SK-N-SH (cell line): ENCODE data around the gene ELMOD1. TPM values are rescaled to one million over a fixed set of nuclear protein-coding genes. Genes with fewer than 3 reads are reported as not detected.

Experiments used
- CTCF ChIA-PET: fragments of 300-600, 350-600 bp; formaldehyde crosslinking; extraction: SDS; loops from one replicate; lab custom pipeline; 2021; lab: Yijun Ruan, JAX
- POLR2A ChIA-PET: fragments of 350-600 bp; sonication (Branson Sonifier 250); formaldehyde crosslinking; extraction: SDS; loops from one replicate; lab custom pipeline; 2020; ENCODE audit warnings: antibody characterized with exemption, inconsistent platforms; lab: Yijun Ruan, JAX
- DNase-seq: peaks from one replicate; pipeline ENCODE4 v3.0.0; 2012
- H2AFZ ChIP-seq: fragments of 200-600 bp; sonication (generic); 2 replicates; pipeline ENCODE4 v1.8.1; 2016; ENCODE audit warnings: antibody characterized with exemption, mild to moderate bottlenecking, low read depth
- H3F3A ChIP-seq: fragments of 200-600 bp; sonication (generic); replicated peaks from 2 replicates; pipeline ENCODE3; 2016; ENCODE audit warnings: antibody characterized with exemption, mild to moderate bottlenecking; ENCODE audit not compliant: insufficient read depth
- H3K27ac ChIP-seq, 2 experiments: fragments of 200-500 bp in 1 of 2; fragments of 200-600 bp in 1 of 2; sonication (Bioruptor generic) in 1 of 2; sonication (generic), shearing (Covaris generic) in 1 of 2; 2 replicates each; pipeline versions ENCODE4 v1.5.1 to v1.6.1; 2014 to 2016; ENCODE audit warnings: low read depth in 2 of 2, inconsistent platforms in 1 of 2, low read length in 1 of 2, mild to moderate bottlenecking in 1 of 2, mixed read lengths in 1 of 2
- H3K27me3 ChIP-seq: fragments of 200-600 bp; sonication (generic), shearing (Covaris generic); 2 replicates; pipeline ENCODE4 v1.6.1; 2016; ENCODE audit warnings: mixed run types; ENCODE audit not compliant: insufficient read depth
- H3K36me3 ChIP-seq, 2 experiments: fragments of 200-500 bp in 1 of 2; fragments of 200-600 bp in 1 of 2; sonication (Bioruptor generic) in 1 of 2; sonication (generic) in 1 of 2; replicated peaks in 1 of 2; 2 replicates each; pipeline versions ENCODE3 to v1.5.1; 2014 to 2016; ENCODE audit warnings: low read length in 1 of 2, mild to moderate bottlenecking in 1 of 2; ENCODE audit not compliant: insufficient read depth in 2 of 2, control insufficient read depth in 1 of 2
- H3K4me1 ChIP-seq, 2 experiments: fragments of 200-500 bp in 1 of 2; fragments of 200-600 bp in 1 of 2; sonication (Bioruptor generic) in 1 of 2; sonication (generic), shearing (Covaris generic) in 1 of 2; 2 replicates each; pipeline versions ENCODE4 v1.5.1 to v1.6.1; 2014 to 2016; ENCODE audit warnings: low read depth in 1 of 2, low read length in 1 of 2, mixed run types in 1 of 2; ENCODE audit not compliant: insufficient read depth in 2 of 2, control insufficient read depth in 1 of 2
- H3K4me2 ChIP-seq: fragments of 200-600 bp; sonication (generic), shearing (Covaris generic); 2 replicates; pipeline ENCODE4 v1.6.1; 2017; ENCODE audit warnings: mixed run types
- H3K4me3 ChIP-seq, 2 experiments: fragments of 200-500 bp in 1 of 2; fragments of 200-600 bp in 1 of 2; sonication (Bioruptor generic) in 1 of 2; sonication (generic), shearing (Covaris generic) in 1 of 2; 2 replicates each; pipeline versions ENCODE4 v1.5.1 to v1.8.1; 2014 to 2016; ENCODE audit warnings: low read depth in 2 of 2, inconsistent platforms in 1 of 2, low read length in 1 of 2, mild to moderate bottlenecking in 1 of 2, mixed read lengths in 1 of 2, moderate library complexity in 1 of 2
- H3K79me2 ChIP-seq: fragments of 200-600 bp; sonication (generic); 2 replicates; pipeline ENCODE4 v1.8.1; 2017; ENCODE audit warnings: mild to moderate bottlenecking; ENCODE audit not compliant: insufficient read depth
- H3K9ac ChIP-seq: fragments of 200-600 bp; sonication (generic); 2 replicates; pipeline ENCODE4 v1.6.1; 2017; ENCODE audit warnings: mixed run types
- H3K9me2 ChIP-seq: fragments of 200-600 bp; sonication (generic); 2 replicates; pipeline ENCODE4 v1.6.1; 2017; ENCODE audit warnings: mixed run types
- H3K9me3 ChIP-seq: fragments of 200-600 bp; sonication (generic); 2 replicates; pipeline ENCODE4 v1.6.1; 2017; ENCODE audit warnings: mixed run types, mild to moderate bottlenecking, moderate library complexity
- H4K20me1 ChIP-seq: fragments of 200-600 bp; sonication (generic); 2 replicates; pipeline ENCODE4 v1.6.1; 2017; ENCODE audit warnings: mild to moderate bottlenecking, mixed run types; ENCODE audit not compliant: insufficient read depth
- EP300 ChIP-seq, 2 experiments: IDR thresholded peaks; 2 replicates each; pipeline versions ENCODE4 v1.4.0 to v1.6.1; 2012; ENCODE audit warnings: borderline replicate concordance in 1 of 2, low read depth in 1 of 2, low read length in 1 of 2
- EZH2phosphoT487 ChIP-seq: fragments of 200-600 bp; sonication (generic); IDR thresholded peaks from 2 replicates; pipeline ENCODE4 v1.6.1; 2017; ENCODE audit warnings: low read depth, mixed run types, mild to moderate bottlenecking, antibody characterized with exemption, moderate library complexity, borderline replicate concordance
- GATA2 ChIP-seq: sonication (generic); formaldehyde crosslinking; IDR thresholded peaks from 2 replicates; pipeline ENCODE4 v1.5.0; 2020; ENCODE audit warnings: mild to moderate bottlenecking, missing genetic modification reagents
- IRF3 ChIP-seq: fragments of 150-350 bp; IDR thresholded peaks from 2 replicates; pipeline ENCODE4 v1.6.1; 2016; ENCODE audit warnings: mild to moderate bottlenecking, low read depth, low read length
- POLR2AphosphoS5 ChIP-seq: IDR thresholded peaks from 2 replicates; pipeline ENCODE4 v1.6.1; 2012; ENCODE audit warnings: low read depth, low read length
- REST ChIP-seq: IDR thresholded peaks from 2 replicates; pipeline ENCODE4 v1.6.1; 2012; ENCODE audit warnings: mild to moderate bottlenecking, low read depth, low read length, moderate library complexity
- SIN3A ChIP-seq: IDR thresholded peaks from 2 replicates; pipeline ENCODE4 v1.6.1; 2012; ENCODE audit warnings: low read depth, mild to moderate bottlenecking, low read length, moderate library complexity, borderline replicate concordance
- USF2 ChIP-seq: fragments of 150-350 bp; IDR thresholded peaks from 2 replicates; pipeline ENCODE4 v1.6.1; 2017; ENCODE audit warnings: antibody characterized with exemption, low read length, low read depth, borderline replicate concordance
- ZBTB33 ChIP-seq: IDR thresholded peaks from 2 replicates; pipeline ENCODE4 v1.4.0; 2012; ENCODE audit warnings: low read depth, borderline replicate concordance
- WGBS: methylation state at CpG from one replicate; pipeline ENCODE4 v1.1.6; 2017; ENCODE audit warnings: low lambda C conversion rate; 5-methylcytosine and 5-hydroxymethylcytosine counted together
- polyA plus RNA-seq, 3 experiments: library from polyadenylated mRNA; depleted of rRNA; stranded (reverse); fragments of >200 nt; gene quantifications; 2 replicates each; pipeline ENCODE4 v1.2.3, GENCODE V29; 2012

ELMOD1 gene
- polyA plus RNA-seq, 1 of the 3 experiments (the other 2 are of a cell fraction): not detected

- peaks cover 18% of the 10 kb centered on the region; the same call in 1 of the 2 replicates for H3K27me3 ChIP-seq
- no peaks in the 10 kb centered on the region for H4K20me1 ChIP-seq
- no peaks in the 10 kb centered on the region for H3K36me3 ChIP-seq
- no peak for TF ChIP-seq IRF3
- no peak for TF ChIP-seq GATA2 (CRISPR knock-in tag)
- TF ChIP-seq EZH2phosphoT487: no peak
- TF ChIP-seq ZBTB33: no peak
- no peak for TF ChIP-seq REST
- no peak for TF ChIP-seq SIN3A
- no peak for TF ChIP-seq USF2
- TF ChIP-seq POLR2AphosphoS5: no peak
- no peak for TF ChIP-seq EP300 (IDR thresholded peaks at IDR 0.05; ENCODE audit: borderline replicate concordance in 1 of 2, low read depth in 1 of 2, low read length in 1 of 2)
- no peak overlapping the region for H3K27ac ChIP-seq
- H3K4me1 ChIP-seq: no peaks in the 10 kb centered on the region
- H3K9me2 ChIP-seq: no peaks in the 10 kb centered on the region
- ChIA-PET POLR2A (no interaction called here), CTCF (interaction anchor here (1.1 to 4.6 kb wide), 2 partner anchors 14 to 18 kb away, joined by 3 to 19 read pairs; no protein-coding TSS in a partner anchor)
- no peak overlapping the region for H2AFZ ChIP-seq
- WGBS: 64% methylated on average over 2 of the region's 2 CpGs
- H3F3A ChIP-seq: no peaks in the 10 kb centered on the region
- H3K9me3 ChIP-seq: no peaks in the 10 kb centered on the region
- H3K4me2 ChIP-seq: no peak overlapping the region
- no peaks in the 10 kb centered on the region for H3K79me2 ChIP-seq
- DNase-seq: no peak
- H3K4me3 ChIP-seq: no peak overlapping the region
- H3K9ac ChIP-seq: no peak overlapping the region
These were observed 85.0 kb downstream of the ELMOD1 start for GRCh38 chr11:107675902-107676301.
